ENCODE data around the gene DYRK1A. TPM values are rescaled to one million over a fixed set of nuclear protein-coding genes. Genes with fewer than 3 reads are reported as not detected.

DYRK1A gene
- polyA plus RNA-seq, 1 donor (not counting 4 experiments of a cell fraction or from before 2014, with no cell fraction given), result 25.3 TPM

GRCh38 chr21:37395961-37396360 lies 29.4 kb downstream of the DYRK1A start:
- peaks cover 0 to 1% of the 10 kb centered on the region in 2 experiments for H3K36me3 ChIP-seq (ENCODE audit: control insufficient read depth in 2 of 2, extremely low read depth in 1 of 2, insufficient read depth in 2 of 2, low read length in 2 of 2)
- FAIRE-seq (no peak), DNase-seq (ENCODE audit: low read depth, low spot score) (no peak)
- H3K79me2 ChIP-seq (ENCODE audit: control insufficient read depth, insufficient read depth, low read length), result peaks cover 98% of the 10 kb centered on the region
- no peak overlapping the region for H3K9ac ChIP-seq (ENCODE audit: control insufficient read depth, extremely low read depth, insufficient read depth, low read length)
- peaks cover 5% of the 10 kb centered on the region for H3K9me1 ChIP-seq (ENCODE audit: control insufficient read depth, extremely low read depth, insufficient read depth, low read length)
- H3K27ac ChIP-seq (ENCODE audit: control insufficient read depth, insufficient read depth, low read length), result no peak overlapping the region
- H3K9me3 ChIP-seq (ENCODE audit: control insufficient read depth, low read depth, low read length), result no peaks in the 10 kb centered on the region
- no peak overlapping the region for H3K4me3 ChIP-seq (ENCODE audit: control insufficient read depth in 2 of 3, extremely low read depth in 1 of 3, insufficient read depth in 2 of 3, low read depth in 1 of 3, low read length in 3 of 3)
- TF ChIP-seq EZH2 (IDR thresholded peaks at IDR 0.05; ENCODE audit: low read length), result no peak
- TF ChIP-seq, protein P1, sequence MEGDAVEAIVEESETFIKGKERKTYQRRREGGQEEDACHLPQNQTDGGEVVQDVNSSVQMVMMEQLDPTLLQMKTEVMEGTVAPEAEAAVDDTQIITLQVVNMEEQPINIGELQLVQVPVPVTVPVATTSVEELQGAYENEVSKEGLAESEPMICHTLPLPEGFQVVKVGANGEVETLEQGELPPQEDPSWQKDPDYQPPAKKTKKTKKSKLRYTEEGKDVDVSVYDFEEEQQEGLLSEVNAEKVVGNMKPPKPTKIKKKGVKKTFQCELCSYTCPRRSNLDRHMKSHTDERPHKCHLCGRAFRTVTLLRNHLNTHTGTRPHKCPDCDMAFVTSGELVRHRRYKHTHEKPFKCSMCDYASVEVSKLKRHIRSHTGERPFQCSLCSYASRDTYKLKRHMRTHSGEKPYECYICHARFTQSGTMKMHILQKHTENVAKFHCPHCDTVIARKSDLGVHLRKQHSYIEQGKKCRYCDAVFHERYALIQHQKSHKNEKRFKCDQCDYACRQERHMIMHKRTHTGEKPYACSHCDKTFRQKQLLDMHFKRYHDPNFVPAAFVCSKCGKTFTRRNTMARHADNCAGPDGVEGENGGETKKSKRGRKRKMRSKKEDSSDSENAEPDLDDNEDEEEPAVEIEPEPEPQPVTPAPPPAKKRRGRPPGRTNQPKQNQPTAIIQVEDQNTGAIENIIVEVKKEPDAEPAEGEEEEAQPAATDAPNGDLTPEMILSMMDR (optimal IDR thresholded peaks at IDR 0.05 in 1 of 3, IDR thresholded peaks at IDR 0.05 in 1 of 3, conservative IDR thresholded peaks at IDR 0.05 in 1 of 3; ENCODE audit: extremely low read depth in 1 of 3, insufficient read depth in 2 of 3, low read length in 3 of 3), result no peak
- peaks cover 25% of the 10 kb centered on the region for H4K20me1 ChIP-seq (ENCODE audit: control insufficient read depth, extremely low read depth, insufficient read depth, low read length)
- no peaks in the 10 kb centered on the region for H3K27me3 ChIP-seq (ENCODE audit: control insufficient read depth, extremely low read depth, insufficient read depth, low read length)
- dilution Hi-C loops (cut with MboI; ENCODE audit: extremely low pct_ligation_motif_present, low sequenced_read_pairs), result no loop called here
- H2AFZ ChIP-seq (ENCODE audit: control insufficient read depth, low read length), result no peak overlapping the region
- H3K4me2 ChIP-seq (ENCODE audit: control insufficient read depth, extremely low read depth, insufficient read depth, low read depth, low read length), result no peak overlapping the region
- no peaks in the 10 kb centered on the region for H3K4me1 ChIP-seq (ENCODE audit: control insufficient read depth, extremely low read depth, insufficient read depth, low read length)

GRCh38 chr21:37396855-37397254 lies 30.3 kb downstream of the DYRK1A start:
- Histone ChIP-seq H3K4me1 (ENCODE audit: control insufficient read depth, extremely low read depth, insufficient read depth, low read length) (no peaks in the 10 kb centered on the region), H3K9me1 (ENCODE audit: control insufficient read depth, extremely low read depth, insufficient read depth, low read length) (peaks cover 5% of the 10 kb centered on the region), H2AFZ (ENCODE audit: control insufficient read depth, low read length) (no peak overlapping the region), H3K36me3 (ENCODE audit: control insufficient read depth in 2 of 2, extremely low read depth in 1 of 2, insufficient read depth in 2 of 2, low read length in 2 of 2) (peaks cover 0 to 1% of the 10 kb centered on the region in 2 experiments), H3K27ac (ENCODE audit: control insufficient read depth, insufficient read depth, low read length) (no peak overlapping the region), H3K4me2 (ENCODE audit: control insufficient read depth, extremely low read depth, insufficient read depth, low read depth, low read length) (no peak overlapping the region), H3K9me3 (ENCODE audit: control insufficient read depth, low read depth, low read length) (no peaks in the 10 kb centered on the region), H3K79me2 (ENCODE audit: control insufficient read depth, insufficient read depth, low read length) (peaks cover 98% of the 10 kb centered on the region), H3K27me3 (ENCODE audit: control insufficient read depth, extremely low read depth, insufficient read depth, low read length) (no peaks in the 10 kb centered on the region), H4K20me1 (ENCODE audit: control insufficient read depth, extremely low read depth, insufficient read depth, low read length) (peaks cover 25% of the 10 kb centered on the region), H3K4me3 (ENCODE audit: control insufficient read depth in 2 of 3, extremely low read depth in 1 of 3, insufficient read depth in 2 of 3, low read depth in 1 of 3, low read length in 3 of 3) (no peak overlapping the region), H3K9ac (ENCODE audit: control insufficient read depth, extremely low read depth, insufficient read depth, low read length) (no peak overlapping the region)
- TF ChIP-seq, protein P1 (optimal IDR thresholded peaks at IDR 0.05 in 1 of 3, IDR thresholded peaks at IDR 0.05 in 1 of 3, conservative IDR thresholded peaks at IDR 0.05 in 1 of 3; ENCODE audit: extremely low read depth in 1 of 3, insufficient read depth in 2 of 3, low read length in 3 of 3), result no peak
- TF ChIP-seq EZH2 (IDR thresholded peaks at IDR 0.05; ENCODE audit: low read length), result no peak
- dilution Hi-C loops (cut with MboI; ENCODE audit: extremely low pct_ligation_motif_present, low sequenced_read_pairs), result no loop called here
- FAIRE-seq (no peak), DNase-seq (ENCODE audit: low read depth, low spot score) (no peak)
